NB4 (cell line): Measurements from ENCODE around the gene STAB1.

ENCODE experiments used
- CTCF ChIP-seq: IDR thresholded peaks from one replicate; pipeline ENCODE4 v1.5.1; 2012; ENCODE audit warnings: low read depth, low read length
- MYC ChIP-seq: IDR thresholded peaks from 2 replicates; pipeline ENCODE4 v1.6.1; 2011; ENCODE audit warnings: low read depth, low read length

DNA sequence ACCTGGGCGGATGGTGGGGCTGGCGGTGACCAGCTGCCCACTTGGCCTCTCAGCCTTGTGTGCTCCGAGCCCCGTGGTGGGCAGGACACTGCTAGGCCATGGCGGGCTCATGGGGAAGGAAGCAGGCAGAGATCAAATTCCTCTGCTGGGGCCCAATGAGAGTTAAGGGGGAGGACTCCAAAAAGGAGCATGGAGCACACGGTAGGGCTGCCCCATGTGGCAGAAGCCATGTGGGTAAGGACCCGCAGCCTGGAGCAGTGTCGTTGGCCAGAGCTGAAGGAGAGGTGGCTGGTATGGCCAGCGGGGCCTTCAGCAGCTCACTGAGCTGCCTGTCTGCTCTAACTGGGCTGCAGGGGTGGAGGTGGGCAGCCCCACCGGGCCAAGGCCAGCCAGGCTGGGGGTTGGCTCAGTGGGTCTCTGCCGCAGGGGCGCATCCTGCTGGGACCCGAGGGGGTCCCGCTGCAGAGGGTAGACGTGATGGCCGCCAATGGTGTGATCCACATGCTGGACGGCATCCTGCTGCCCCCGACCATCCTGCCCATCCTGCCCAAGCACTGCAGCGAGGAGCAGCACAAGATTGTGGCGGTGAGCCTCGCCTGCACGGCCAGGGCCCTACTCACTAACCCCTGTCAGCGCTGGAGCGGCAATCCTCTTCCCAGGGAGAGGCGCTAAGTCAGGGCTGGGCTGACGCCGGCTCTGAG, 11.3 kb downstream of the STAB1 start:
- TF ChIP-seq CTCF (no peak), MYC (no peak)
